Measurements from ENCODE around the gene NETO1. TPM values are rescaled to one million over a fixed set of nuclear protein-coding genes. Genes with fewer than 3 reads are reported as not detected.

NETO1 gene
- polyA plus RNA-seq, 1 donor (not counting 4 experiments of a cell fraction or from before 2014, with no cell fraction given): 19.2 TPM

DNA sequence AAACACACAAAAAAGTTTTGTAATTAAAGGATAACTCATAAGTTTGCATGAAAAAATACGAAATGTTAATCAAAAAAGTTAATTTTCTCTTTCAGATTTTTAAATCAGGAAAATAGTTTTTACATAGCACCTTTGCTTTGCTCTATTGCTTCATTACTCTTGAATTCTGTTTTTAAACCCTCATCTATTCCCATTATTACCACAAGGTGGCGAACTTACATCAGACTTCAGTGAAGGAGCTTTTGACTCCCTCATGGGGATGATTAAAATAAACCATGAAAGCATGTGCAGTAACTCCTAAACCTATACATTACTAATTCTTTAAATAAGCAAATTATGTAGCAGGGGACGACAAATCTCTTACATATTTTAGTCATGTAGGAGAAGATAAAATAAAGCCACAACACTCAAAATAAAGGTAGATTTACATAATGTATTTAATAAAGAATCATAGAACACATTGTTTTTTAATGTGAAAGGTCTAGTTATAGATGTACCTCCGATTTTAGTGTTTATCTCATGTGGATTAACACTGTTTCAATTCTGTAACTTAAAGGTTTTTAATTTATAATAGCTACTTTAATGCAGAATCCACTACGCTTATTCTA is 105.2 kb downstream of the NETO1 start:
- no peak for TF ChIP-seq EZH2 (IDR thresholded peaks at IDR 0.05; ENCODE audit: low read length)
- TF ChIP-seq, protein P1, sequence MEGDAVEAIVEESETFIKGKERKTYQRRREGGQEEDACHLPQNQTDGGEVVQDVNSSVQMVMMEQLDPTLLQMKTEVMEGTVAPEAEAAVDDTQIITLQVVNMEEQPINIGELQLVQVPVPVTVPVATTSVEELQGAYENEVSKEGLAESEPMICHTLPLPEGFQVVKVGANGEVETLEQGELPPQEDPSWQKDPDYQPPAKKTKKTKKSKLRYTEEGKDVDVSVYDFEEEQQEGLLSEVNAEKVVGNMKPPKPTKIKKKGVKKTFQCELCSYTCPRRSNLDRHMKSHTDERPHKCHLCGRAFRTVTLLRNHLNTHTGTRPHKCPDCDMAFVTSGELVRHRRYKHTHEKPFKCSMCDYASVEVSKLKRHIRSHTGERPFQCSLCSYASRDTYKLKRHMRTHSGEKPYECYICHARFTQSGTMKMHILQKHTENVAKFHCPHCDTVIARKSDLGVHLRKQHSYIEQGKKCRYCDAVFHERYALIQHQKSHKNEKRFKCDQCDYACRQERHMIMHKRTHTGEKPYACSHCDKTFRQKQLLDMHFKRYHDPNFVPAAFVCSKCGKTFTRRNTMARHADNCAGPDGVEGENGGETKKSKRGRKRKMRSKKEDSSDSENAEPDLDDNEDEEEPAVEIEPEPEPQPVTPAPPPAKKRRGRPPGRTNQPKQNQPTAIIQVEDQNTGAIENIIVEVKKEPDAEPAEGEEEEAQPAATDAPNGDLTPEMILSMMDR (optimal IDR thresholded peaks at IDR 0.05 in 1 of 3, IDR thresholded peaks at IDR 0.05 in 1 of 3, conservative IDR thresholded peaks at IDR 0.05 in 1 of 3; ENCODE audit: extremely low read depth in 1 of 3, insufficient read depth in 2 of 3, low read length in 3 of 3): peak in 2 of 3 experiments; percentile 46 to 50
- FAIRE-seq: peak; percentile 34

DNA sequence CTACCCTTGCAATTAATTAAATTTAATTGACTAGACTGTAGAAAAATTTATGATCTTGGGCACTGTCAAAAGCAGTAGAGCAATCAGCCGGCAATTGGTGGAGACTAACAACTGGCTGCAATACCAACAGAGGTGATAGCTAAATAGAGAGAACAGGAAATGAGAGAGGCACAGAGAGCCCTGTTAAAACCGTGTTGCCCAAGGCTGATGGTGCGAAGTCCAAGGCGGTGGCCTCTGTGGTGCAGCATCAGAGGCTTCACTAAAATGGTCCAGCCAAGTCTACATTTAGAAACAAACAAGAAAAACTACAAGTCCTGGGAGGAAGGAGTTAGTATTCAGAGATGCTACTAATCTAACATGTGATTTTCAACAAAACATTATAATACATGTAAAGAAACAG is 115.6 kb downstream of the NETO1 start:
- FAIRE-seq: no peak
- no peaks in the 10 kb centered on the region for H4K20me1 ChIP-seq (ENCODE audit: control insufficient read depth, extremely low read depth, insufficient read depth, low read length)

More for the DNA sequence above, 105.2 kb downstream of the NETO1 start:
- H2AFZ ChIP-seq (ENCODE audit: control insufficient read depth, low read length): no peak overlapping the region
- dilution Hi-C loops (cut with MboI; ENCODE audit: extremely low pct_ligation_motif_present, low sequenced_read_pairs): no loop called here
- DNase-seq (ENCODE audit: low read depth, low spot score): peak; percentile 38
- no peak overlapping the region for H3K27ac ChIP-seq (ENCODE audit: control insufficient read depth, insufficient read depth, low read length)
- H3K4me3 ChIP-seq (ENCODE audit: control insufficient read depth in 2 of 3, extremely low read depth in 1 of 3, insufficient read depth in 2 of 3, low read depth in 1 of 3, low read length in 3 of 3): no peak overlapping the region
- no peaks in the 10 kb centered on the region for H3K36me3 ChIP-seq (ENCODE audit: control insufficient read depth in 2 of 2, extremely low read depth in 1 of 2, insufficient read depth in 2 of 2, low read length in 2 of 2)
- H4K20me1 ChIP-seq (ENCODE audit: control insufficient read depth, extremely low read depth, insufficient read depth, low read length): no peaks in the 10 kb centered on the region
- H3K9me1 ChIP-seq (ENCODE audit: control insufficient read depth, extremely low read depth, insufficient read depth, low read length): no peaks in the 10 kb centered on the region
- no peaks in the 10 kb centered on the region for H3K27me3 ChIP-seq (ENCODE audit: control insufficient read depth, extremely low read depth, insufficient read depth, low read length)
- no peak overlapping the region for H3K4me2 ChIP-seq (ENCODE audit: control insufficient read depth, extremely low read depth, insufficient read depth, low read depth, low read length)
- H3K9me3 ChIP-seq (ENCODE audit: control insufficient read depth, low read depth, low read length): no peaks in the 10 kb centered on the region
- H3K9ac ChIP-seq (ENCODE audit: control insufficient read depth, extremely low read depth, insufficient read depth, low read length): no peak overlapping the region
- no peaks in the 10 kb centered on the region for H3K4me1 ChIP-seq (ENCODE audit: control insufficient read depth, extremely low read depth, insufficient read depth, low read length)
- H3K79me2 ChIP-seq (ENCODE audit: control insufficient read depth, insufficient read depth, low read length): no peaks in the 10 kb centered on the region

More for the DNA sequence above, 115.6 kb downstream of the NETO1 start:
- Histone ChIP-seq H3K4me2 (ENCODE audit: control insufficient read depth, extremely low read depth, insufficient read depth, low read depth, low read length) (no peak overlapping the region), H3K9ac (ENCODE audit: control insufficient read depth, extremely low read depth, insufficient read depth, low read length) (no peak overlapping the region), H3K79me2 (ENCODE audit: control insufficient read depth, insufficient read depth, low read length) (no peaks in the 10 kb centered on the region), H2AFZ (ENCODE audit: control insufficient read depth, low read length) (no peak overlapping the region), H3K4me1 (ENCODE audit: control insufficient read depth, extremely low read depth, insufficient read depth, low read length) (no peaks in the 10 kb centered on the region), H3K9me3 (ENCODE audit: control insufficient read depth, low read depth, low read length) (no peaks in the 10 kb centered on the region), H3K4me3 (ENCODE audit: control insufficient read depth in 2 of 3, extremely low read depth in 1 of 3, insufficient read depth in 2 of 3, low read depth in 1 of 3, low read length in 3 of 3) (no peak overlapping the region), H3K27me3 (ENCODE audit: control insufficient read depth, extremely low read depth, insufficient read depth, low read length) (no peaks in the 10 kb centered on the region), H3K9me1 (ENCODE audit: control insufficient read depth, extremely low read depth, insufficient read depth, low read length) (no peaks in the 10 kb centered on the region), H3K27ac (ENCODE audit: control insufficient read depth, insufficient read depth, low read length) (no peak overlapping the region), H3K36me3 (ENCODE audit: control insufficient read depth in 2 of 2, extremely low read depth in 1 of 2, insufficient read depth in 2 of 2, low read length in 2 of 2) (no peaks in the 10 kb centered on the region)
- dilution Hi-C loops (cut with MboI; ENCODE audit: extremely low pct_ligation_motif_present, low sequenced_read_pairs): no loop called here
- DNase-seq (ENCODE audit: low read depth, low spot score): no peak
- no peak for TF ChIP-seq EZH2 (IDR thresholded peaks at IDR 0.05; ENCODE audit: low read length)
- TF ChIP-seq, protein P1 (optimal IDR thresholded peaks at IDR 0.05 in 1 of 3, IDR thresholded peaks at IDR 0.05 in 1 of 3, conservative IDR thresholded peaks at IDR 0.05 in 1 of 3; ENCODE audit: extremely low read depth in 1 of 3, insufficient read depth in 2 of 3, low read length in 3 of 3): no peak
